GM19328 (cell line): ENCODE results near the gene MEMO1.
"Not testable (repeated sequence)": the region's sequence is repeated elsewhere in the genome, so short reads cannot be mapped to it uniquely, and the experiment has no call there.

Experiments used
- ATAC-seq: cut with Tn5 transposase; IDR thresholded peaks from one replicate; pipeline ENCODE4 v1.9.1; 2021; ENCODE audit warnings: mild to moderate bottlenecking, moderate library complexity; ENCODE audit not compliant: unreplicated experiment

The MEMO1 gene

DNA sequence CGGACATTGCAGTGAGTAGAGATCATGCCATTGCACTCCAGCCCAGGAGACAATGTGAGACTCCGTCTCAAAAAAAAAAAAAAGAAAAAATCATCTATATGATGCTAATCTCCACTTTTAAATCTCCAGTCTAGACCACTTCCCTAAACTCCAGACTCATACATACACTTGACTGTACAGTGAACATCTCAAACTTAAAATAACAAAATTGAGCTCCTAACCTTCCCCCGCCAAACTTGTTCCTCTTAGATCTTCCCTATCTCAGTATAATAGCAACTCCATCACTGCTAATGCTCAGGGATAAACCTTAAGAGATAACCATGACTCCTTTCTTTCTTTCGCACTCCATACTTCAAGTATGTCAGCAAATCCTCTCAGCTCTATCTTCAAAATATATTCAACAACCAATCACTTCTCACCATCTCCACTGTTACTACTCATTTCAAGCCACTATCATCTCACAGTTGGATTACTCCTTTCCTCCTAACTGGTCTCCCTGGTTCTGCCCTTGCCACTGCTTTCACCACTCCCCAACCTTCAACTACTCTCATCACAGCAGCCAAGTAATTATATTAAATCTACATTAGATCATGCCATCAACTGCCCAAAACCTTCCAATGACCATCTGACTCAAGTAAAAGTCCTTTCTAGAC is 12.0 kb downstream of the MEMO1 start:
- no peak for ATAC-seq

DNA sequence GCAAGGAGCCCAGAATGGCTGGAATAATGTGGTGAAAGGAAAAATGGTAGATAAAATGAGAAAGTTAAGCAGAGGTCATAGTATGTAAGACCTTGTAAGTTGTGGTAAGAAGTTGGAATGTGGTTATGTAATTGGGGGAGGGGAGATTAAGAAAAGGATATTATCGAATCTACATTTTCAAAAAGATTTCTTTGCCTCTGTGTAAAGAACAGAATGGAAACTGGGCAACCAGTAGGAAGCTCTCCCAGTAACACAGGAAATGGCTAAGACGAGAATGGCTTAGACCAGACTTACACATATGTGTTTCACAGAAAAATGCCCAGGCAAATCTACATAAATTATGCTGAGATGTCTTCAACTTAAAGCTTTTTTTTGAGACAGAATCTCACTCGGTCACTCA is 13.2 kb downstream of the MEMO1 start:
- no peak for ATAC-seq

DNA sequence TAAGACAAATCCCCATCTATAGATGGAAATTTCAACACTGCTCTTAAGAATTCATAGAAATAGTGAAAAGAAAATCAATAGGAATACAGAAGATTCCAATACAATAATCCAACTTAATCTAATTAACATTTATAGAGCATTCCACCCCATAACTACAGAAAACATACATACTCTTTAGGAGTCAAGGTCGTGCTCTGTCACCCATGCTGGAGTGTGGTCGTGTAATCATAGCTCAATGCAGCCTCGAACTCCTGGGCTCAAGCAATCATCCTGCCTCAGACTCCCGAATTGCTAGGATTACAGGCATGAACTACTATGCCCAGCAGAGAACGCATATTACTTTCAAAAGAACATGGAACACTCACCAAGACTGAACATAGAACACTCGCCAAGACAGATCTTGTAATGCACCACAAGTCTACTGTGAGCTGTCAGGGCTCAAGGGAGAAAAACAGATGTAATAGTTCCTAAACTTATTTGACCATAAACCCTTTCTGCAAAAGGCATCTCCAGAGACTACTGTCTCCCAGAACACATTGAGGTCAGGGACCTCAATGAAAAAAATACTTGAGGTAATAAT is 14.1 kb downstream of the MEMO1 start:
- ATAC-seq, result no peak

DNA sequence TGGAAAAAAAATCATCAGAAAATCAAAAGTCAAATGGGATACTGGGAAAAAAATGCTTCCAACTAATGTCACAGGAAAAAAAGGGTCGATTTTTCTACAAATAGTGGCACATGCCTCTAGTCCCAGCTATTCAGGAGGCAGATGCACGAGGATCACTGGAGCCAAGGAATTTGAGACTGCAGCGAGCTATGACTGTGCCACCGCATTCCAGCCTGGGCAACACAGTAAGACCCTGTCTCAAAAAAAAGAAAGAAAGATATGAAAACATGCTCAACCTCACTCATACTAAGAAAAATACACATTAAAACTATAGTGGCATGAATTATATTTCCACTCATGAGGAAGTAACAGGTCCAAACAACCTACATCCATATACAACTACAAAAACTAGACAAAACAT is 17.9 kb downstream of the MEMO1 start:
- no peak for ATAC-seq

DNA sequence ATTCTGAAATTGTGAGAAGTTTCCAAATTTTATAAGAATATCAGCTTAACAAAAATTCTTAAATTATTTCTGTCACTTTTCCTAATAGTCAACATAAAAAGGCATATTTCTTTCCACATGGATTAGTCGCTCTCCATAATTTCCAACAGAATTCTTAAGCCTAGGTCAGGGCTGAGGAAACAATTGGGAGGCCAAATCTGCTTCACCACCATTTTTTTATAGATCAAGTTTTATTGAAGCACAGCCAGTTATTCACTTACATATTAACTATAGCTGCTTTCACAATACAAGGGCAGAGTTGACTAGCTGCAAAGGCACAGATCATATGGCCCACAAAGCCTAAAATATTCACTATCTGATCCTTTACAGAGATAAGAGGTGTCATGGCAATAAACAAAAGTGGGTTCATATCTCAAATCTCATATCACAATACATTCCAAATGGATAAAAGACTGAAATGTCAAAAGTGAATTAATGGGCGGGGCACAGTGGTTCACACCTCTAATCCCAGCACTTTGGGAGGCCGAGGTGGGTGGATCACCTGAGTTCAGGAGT is 18.7 kb downstream of the MEMO1 start:
- no peak for ATAC-seq

DNA sequence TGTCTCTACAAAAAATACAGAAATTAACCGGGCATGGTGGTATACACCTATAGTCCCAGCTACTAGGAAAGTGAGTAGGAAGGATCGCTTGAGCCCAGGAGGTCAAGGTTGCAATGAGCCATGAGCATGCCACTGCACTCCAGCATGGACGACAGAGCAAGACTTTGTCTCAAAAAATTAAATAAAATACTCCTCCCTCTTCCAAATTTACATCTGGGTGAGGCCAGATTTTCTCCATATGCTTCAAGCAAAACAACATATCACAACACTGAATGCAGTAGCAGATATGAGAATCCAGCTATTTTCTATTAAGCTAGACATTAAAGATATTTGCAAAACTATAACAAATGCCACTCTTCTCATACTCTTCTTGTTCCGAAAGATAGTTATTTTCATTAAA is 20.9 kb downstream of the MEMO1 start:
- ATAC-seq, result no peak

DNA sequence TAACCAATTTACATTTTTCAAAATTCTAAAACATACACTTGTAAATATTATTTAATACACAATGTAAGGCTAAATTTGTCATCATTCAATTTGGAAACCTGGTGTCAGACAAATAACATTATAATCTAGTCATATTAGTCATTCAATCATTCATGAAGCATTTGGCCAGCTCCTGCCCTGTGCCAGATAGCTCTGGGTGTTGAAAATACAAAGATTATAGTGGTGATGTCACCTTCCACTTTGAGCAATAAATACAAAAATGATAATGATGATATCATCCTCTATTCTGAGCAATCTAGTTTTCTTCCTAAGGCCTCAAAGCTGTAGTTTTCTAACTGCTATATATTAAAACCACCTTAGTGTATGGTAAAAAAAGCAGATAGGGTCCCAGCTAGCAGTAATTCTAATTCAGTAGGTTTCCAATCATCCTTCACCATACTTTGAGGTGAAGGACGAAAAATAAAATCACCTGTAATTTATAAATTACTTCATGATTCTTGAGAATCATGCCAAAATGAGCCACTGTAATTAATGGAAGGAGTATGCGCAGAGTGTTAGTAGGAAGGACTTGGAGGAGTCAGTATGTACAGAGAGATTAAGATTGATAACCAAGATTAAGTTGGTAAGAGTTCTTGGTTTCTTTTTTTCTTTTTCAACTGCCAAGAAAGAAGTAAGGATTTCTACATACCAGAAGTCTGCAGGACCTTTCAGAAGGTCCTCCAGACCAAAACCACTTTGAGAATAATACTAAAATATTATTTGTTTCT is 23.2 kb downstream of the MEMO1 start:
- ATAC-seq, result no peak

DNA sequence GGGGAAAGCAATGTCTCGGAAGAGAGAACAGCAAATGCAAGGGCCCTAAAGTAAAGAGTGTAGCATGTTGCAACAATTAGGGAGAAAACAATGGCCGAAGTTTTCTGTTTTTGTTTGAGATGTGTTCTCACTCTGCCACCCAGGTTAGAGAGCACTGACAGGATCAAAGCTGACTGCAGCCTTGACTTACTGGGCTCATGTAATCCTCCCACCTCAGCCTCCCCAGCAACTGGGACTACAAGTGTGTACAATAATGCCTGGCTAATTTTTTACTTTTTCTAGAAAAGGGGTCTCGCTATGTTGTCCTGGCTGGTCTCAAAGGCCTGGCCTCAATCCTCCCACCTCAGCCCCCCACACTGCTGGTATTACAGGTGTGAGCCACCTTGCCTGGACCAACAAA is 23.9 kb downstream of the MEMO1 start:
- no peak for ATAC-seq

DNA sequence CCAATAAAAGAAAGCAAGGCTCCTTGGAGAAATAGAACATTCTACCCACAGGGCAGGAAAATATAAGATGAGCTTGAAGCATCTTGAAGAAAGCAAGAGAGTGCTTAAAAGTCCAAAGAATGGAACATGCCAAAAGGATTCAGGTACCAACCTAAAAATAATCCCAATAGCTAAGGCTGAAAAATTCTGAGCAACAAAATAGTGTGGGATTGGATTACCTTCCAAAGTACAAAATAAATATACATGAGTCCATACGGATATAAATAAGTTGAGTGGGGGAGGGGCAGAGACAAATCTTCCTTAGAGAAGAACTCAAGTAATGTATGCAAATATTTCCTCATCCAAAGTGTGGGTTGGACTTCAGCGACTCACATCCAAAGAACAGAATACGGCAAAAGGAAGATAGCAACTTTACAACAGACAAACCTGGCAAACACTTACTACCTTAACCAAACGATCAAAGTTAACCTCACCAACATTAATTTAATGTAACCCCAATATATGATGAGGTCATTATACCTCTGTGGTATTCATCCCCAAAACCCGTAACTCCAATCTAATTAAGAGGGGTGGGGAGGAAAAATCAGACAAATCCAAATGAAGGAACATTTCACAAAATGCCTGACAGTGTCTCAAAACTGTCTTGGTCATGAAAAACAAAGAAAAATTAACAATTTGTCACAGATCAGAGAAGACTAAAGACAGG is 26.9 kb downstream of the MEMO1 start:
- ATAC-seq, result no peak

DNA sequence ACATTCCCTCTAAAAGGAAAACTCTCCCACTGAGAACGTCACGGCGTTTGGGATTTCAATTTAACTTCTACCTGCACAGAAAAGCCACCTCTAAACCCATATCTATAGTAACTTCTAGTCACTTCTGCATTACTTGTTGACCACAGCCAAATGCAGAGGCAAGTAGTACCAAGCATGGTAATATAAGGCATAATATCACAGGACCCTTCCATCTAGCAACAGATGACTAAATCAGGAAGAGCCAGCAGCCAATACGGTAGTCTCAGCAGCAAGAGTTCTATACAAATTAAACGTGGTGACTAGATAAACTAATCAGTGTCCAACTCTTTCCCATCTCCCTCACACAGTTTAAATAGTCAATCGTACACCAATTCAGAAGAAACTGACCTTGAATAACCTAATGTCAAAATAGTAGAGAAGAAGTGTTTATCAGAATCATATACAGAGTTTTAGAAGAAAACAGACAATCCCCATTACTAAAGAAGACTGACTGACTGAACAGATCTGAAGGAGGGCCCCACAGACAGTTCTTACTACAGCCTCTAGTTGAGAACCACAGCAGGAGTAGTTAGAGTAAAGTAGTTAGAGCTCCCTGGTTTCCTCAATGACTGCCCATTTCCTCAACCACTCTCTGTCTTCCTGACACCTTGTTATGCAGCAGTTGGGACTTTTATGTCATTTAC is 30.0 kb downstream of the MEMO1 start:
- ATAC-seq, result peak; percentile 100

DNA sequence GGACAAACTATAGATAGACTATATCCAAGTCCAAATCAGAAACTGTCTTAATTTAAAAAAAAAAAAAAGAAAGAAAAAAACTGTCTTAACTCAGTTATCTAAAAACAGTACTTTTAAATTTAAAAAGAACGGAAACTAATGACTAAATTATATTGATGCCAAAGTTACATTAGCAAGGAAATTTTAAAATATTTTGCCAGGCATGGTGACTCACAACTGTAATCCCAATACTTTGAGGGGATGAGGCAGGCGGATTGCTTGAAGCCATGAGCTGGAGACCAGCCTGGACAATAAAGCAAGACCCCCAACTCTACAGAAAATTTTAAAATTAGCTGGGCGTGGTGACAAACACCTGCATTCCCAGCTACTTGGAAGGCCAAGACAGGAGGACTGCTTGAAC is 30.9 kb downstream of the MEMO1 start:
- no peak for ATAC-seq

DNA sequence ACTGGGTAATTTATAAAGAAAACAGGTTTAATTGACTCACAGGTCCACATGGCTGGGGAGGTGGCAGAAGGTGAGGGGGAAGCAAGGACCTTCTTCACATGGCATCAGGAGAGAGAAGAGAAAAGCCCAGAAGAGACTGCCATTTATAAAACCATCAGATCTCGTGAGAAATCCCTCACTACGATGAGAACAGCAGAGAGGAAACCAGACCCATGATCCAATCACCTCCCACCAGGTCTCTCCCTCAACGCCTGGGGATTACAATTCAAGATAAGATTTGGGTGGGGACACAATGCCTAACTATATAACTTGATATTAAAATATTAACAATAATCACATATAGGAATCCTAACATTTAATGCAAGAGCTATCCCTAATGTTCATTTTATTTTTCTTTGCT is 31.8 kb downstream of the MEMO1 start:
- ATAC-seq, result no peak

DNA sequence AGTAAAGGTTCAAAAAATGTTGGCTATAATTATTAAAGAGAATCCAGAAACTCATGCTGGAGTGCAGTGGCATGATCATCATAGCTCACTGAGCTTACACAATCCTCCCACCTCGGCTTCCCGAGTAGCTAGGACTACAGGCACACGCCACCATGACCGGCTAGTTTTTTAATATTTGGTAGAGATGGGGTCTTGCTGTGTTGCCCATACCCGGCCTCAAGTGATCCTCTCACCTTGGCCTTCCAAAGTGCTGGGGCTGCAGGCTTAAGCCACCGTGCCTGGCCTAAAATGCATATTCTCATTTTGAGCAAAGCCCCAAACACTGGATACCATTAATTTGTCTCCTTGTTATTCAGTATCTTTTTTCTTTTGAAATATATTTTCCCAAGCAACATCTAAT is 32.4 kb downstream of the MEMO1 start:
- no peak for ATAC-seq

DNA sequence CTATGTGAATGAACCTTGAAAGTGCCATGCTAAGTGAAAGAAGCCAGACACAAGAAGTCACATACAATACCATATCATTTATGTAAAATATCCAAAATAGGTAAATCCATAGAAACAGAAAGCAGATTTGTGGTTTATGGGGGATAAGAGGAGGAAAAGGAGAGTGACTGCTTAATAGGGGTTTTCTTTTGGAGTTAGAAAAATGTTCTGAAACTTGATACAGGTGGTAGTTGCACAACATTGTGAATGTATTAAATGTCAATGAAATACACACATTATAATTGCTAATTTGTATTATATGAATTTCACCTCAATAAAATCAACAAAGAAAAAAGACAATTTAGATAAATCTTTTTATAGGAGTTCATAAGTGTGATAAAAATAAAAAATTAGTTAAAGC is 37.1 kb downstream of the MEMO1 start:
- ATAC-seq, result no peak

DNA sequence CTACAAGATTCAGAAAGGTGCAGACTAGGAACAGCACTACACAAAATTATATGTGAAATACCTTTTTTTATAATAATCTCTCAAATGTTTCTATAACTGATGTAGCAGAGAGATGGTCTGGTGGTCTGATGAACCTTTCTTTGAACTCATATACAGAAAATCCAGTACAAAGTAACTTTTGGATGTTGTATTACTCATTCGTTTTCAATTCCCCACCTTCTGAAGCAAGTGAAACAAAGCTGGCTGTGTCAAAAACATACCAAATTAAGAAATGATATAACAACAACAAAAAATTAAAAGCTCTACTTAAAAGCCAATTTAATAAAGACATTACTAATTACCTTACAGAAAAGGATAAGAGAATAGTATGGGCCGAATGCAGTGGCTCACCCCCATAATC is 38.7 kb downstream of the MEMO1 start:
- ATAC-seq, result no peak

DNA sequence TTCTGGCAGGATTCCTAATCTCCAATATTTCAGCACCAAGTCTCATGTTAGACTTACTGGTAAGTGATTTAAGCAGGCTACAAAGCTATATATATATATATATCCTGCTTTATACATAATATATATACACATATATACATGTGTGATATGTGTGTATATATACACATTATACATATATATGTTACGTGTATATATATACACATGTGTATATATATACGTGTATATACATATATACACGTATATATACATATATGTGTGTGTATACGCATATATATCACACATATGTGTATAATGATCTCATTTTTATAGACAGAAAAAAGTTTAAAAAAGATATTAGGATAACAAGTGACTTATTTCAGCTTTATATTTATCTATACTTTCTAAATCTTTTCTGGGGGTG is 41.6 kb downstream of the MEMO1 start:
- no peak for ATAC-seq

DNA sequence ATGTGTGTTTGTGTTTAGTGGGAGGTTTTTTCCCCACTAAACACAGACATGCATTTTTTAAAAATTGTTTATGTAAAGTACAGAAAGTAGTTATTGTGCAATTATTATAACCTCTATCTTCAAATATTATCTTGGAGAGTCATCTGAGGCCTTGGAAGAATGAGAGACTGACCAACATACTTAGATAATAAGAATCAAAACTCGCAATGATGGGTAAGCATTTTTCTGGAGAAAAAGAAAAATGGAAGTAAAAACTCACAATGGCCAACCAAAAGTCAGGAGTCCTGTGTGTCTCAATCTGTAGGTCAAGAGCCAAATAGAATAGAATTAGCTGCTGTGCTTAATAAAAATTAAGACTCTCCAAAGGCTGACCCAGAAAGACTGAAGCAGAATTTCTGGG is 43.0 kb downstream of the MEMO1 start:
- no peak for ATAC-seq

DNA sequence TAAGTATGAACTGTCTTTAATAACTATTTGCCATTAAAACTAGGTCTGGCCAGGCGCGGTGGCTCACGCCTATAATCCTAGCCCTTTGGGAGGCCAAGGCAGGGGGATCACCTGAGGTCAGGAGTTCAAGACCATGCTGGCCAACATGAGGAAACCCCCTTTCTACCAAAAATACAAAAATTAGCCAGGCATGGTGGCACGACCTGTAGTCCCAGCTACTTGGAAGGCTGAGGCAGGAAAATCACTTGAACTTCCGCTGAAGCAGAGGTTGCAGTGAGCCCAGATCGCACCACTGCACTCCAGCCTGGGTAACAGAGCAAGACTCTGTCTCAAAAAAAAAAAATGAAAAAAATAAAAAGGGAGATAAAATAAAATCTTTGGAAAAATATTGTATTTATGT is 44.4 kb downstream of the MEMO1 start:
- ATAC-seq, result not testable (repeated sequence)

DNA sequence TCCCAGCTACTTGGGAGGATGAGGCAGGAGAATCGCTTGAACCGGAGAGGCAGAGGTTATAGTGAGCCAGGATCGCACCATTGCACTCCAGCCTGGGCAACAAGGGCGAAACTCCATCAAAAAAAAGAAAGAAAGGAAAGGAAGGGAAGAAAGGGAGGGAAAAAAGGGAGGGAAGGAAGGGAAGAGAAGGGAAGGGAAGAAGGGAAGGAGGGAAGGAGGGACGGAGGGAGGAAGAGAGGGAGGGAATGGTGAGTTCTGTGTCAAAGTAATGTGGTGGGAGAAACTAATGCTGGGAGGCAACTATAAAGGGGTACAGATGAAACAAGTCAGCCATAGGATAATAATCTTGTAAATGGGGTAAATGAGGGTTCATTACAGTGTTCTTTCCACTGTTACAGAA is 45.7 kb downstream of the MEMO1 start:
- ATAC-seq, result no peak

DNA sequence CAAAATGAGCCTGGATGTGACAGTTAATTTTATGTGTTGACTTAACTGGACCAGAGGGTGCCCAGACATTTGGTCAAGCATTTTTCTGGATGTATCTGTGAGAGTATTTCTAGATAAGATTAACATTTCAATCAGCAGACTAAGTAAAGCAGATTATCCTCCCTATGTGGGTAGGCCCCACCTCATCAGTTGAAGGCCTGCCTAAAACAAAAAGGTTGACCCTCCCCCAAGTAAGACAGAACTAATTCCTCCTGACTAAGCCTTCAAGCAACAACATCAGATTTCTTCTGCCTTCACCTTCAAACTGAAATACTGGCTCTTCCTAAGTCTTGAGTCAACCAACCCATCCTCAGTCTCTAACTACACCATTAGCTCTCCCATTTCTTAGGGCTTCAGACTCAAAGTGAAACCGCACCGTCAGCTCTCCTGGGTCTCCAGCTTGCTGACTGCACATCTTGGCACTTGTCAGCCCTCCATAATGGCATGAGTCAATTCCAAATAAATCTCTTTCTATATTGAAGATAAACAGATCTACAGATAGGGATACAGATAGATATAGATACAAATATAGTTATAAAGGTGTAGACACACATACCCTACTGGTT is 47.9 kb downstream of the MEMO1 start:
- ATAC-seq, result no peak
